ENCODE data around the gene ZNF341. TPM values are rescaled to one million over a fixed set of nuclear protein-coding genes. Genes with fewer than 3 reads are reported as not detected.

ZNF341 gene
- total and polyA plus RNA-seq, 9 of the 15 experiments (the other 6 are each of a cell fraction or from before 2014, with no cell fraction given) = 0.08 to 2.6 (median 1.0) TPM

- TF ChIP-seq TCF7L2 (IDR thresholded peaks at IDR 0.05; ENCODE audit: low read depth, low read length) (no peak), NFE2 (IDR thresholded peaks at IDR 0.05; ENCODE audit: low read depth) (no peak), PTRF (tag; IDR thresholded peaks at IDR 0.05) (no peak), ZBED1 (IDR thresholded peaks at IDR 0.05) (no peak), GATAD2A (IDR thresholded peaks at IDR 0.05) (no peak), SRSF7 (optimal IDR thresholded peaks at IDR 0.05; ENCODE audit: low read depth, low read length) (no peak), SLC30A9 (CRISPR knock-in tag; IDR thresholded peaks at IDR 0.05) (no peak), TBL1XR1 (IDR thresholded peaks at IDR 0.05; ENCODE audit: low read length in 2 of 2) (peak; percentile 80 to 88; a peak in 3 of 4 replicates), CTBP1 (IDR thresholded peaks at IDR 0.05; ENCODE audit: borderline replicate concordance) (no peak; the same call in 1 of the 2 replicates), ZNF766 (CRISPR knock-in tag; conservative IDR thresholded peaks at IDR 0.05) (peak; percentile 96), KAT8 (IDR thresholded peaks at IDR 0.05; ENCODE audit: low read depth) (no peak), SMAD3 (CRISPR knock-in tag; conservative IDR thresholded peaks at IDR 0.05) (peak; percentile 75; the same call in 1 of the 2 replicates), MTA3 (IDR thresholded peaks at IDR 0.05; ENCODE audit: borderline replicate concordance) (no peak), STAG1 (CRISPR knock-in tag; IDR thresholded peaks at IDR 0.05; ENCODE audit: borderline replicate concordance) (no peak), DNMT1 (IDR thresholded peaks at IDR 0.05) (no peak), ELF2 (CRISPR knock-in tag; IDR thresholded peaks at IDR 0.05) (peak; percentile 100), MAFF (IDR thresholded peaks at IDR 0.05; ENCODE audit: low read length) (no peak), KAT7 (CRISPR knock-in tag; IDR thresholded peaks at IDR 0.05; ENCODE audit: borderline replicate concordance) (no peak), PHF20 (IDR thresholded peaks at IDR 0.05; ENCODE audit: partially characterized antibody) (no peak), SAFB (IDR thresholded peaks at IDR 0.05; ENCODE audit: borderline replicate concordance, low read depth, low read length) (no peak)
- TF ChIP-seq, protein P1, sequence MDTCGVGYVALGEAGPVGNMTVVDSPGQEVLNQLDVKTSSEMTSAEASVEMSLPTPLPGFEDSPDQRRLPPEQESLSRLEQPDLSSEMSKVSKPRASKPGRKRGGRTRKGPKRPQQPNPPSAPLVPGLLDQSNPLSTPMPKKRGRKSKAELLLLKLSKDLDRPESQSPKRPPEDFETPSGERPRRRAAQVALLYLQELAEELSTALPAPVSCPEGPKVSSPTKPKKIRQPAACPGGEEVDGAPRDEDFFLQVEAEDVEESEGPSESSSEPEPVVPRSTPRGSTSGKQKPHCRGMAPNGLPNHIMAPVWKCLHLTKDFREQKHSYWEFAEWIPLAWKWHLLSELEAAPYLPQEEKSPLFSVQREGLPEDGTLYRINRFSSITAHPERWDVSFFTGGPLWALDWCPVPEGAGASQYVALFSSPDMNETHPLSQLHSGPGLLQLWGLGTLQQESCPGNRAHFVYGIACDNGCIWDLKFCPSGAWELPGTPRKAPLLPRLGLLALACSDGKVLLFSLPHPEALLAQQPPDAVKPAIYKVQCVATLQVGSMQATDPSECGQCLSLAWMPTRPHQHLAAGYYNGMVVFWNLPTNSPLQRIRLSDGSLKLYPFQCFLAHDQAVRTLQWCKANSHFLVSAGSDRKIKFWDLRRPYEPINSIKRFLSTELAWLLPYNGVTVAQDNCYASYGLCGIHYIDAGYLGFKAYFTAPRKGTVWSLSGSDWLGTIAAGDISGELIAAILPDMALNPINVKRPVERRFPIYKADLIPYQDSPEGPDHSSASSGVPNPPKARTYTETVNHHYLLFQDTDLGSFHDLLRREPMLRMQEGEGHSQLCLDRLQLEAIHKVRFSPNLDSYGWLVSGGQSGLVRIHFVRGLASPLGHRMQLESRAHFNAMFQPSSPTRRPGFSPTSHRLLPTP (IDR thresholded peaks at IDR 0.05; ENCODE audit: borderline replicate concordance, extremely low read depth, insufficient read length) = no peak
- TF ChIP-seq, protein P2, sequence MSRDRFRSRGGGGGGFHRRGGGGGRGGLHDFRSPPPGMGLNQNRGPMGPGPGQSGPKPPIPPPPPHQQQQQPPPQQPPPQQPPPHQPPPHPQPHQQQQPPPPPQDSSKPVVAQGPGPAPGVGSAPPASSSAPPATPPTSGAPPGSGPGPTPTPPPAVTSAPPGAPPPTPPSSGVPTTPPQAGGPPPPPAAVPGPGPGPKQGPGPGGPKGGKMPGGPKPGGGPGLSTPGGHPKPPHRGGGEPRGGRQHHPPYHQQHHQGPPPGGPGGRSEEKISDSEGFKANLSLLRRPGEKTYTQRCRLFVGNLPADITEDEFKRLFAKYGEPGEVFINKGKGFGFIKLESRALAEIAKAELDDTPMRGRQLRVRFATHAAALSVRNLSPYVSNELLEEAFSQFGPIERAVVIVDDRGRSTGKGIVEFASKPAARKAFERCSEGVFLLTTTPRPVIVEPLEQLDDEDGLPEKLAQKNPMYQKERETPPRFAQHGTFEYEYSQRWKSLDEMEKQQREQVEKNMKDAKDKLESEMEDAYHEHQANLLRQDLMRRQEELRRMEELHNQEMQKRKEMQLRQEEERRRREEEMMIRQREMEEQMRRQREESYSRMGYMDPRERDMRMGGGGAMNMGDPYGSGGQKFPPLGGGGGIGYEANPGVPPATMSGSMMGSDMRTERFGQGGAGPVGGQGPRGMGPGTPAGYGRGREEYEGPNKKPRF (IDR thresholded peaks at IDR 0.05; ENCODE audit: low read depth, low read length) = no peak
These were observed 79.3 kb downstream of the ZNF341 start, which contains the start of gene CHMP4B (continued) for GRCh38 chr20:33810885-33811775.

Data from K562 (cell line).